Lung (tissue), 12 donors: Measurements from ENCODE around the gene NKAIN2. TPM values are rescaled to one million over a fixed set of nuclear protein-coding genes. Genes with fewer than 3 reads are reported as not detected.
A peak's percentile ranks its signal among the peaks of the same experiment; 100 is the strongest.

Experiments used
- ATAC-seq: fragments of 200-7000 bp; cut with Tn5 transposase; one replicate; pipeline ENCODE4 v1.9.1; 2020; ENCODE audit warnings: moderate number of reproducible peaks; ENCODE audit not compliant: insufficient read depth, low FRiP score
- DNase-seq, 3 donors: peaks; one replicate each; pipeline ENCODE4 v3.0.0-alpha.2; 2013 to 2017
- H3K27ac ChIP-seq, 2 donors: one replicate each; pipeline ENCODE4 v1.5.1; 2013; ENCODE audit warnings: mild to moderate bottlenecking in 2 of 2, moderate library complexity in 2 of 2, control low read depth in 1 of 2, inconsistent platforms in 1 of 2, low read depth in 1 of 2, low read length in 1 of 2
- H3K27me3 ChIP-seq, 3 donors: one replicate each; pipeline ENCODE4 v1.5.1; 2013; ENCODE audit warnings: low read length in 2 of 3; ENCODE audit not compliant: control insufficient read depth in 3 of 3, insufficient read depth in 3 of 3
- H3K36me3 ChIP-seq, 4 donors: one replicate each; pipeline ENCODE4 v1.5.1; 2013; ENCODE audit warnings: low read length in 4 of 4, mild to moderate bottlenecking in 1 of 4, moderate library complexity in 1 of 4; ENCODE audit not compliant: control insufficient read depth in 4 of 4, insufficient read depth in 4 of 4
- H3K4me1 ChIP-seq, 5 donors: one replicate each; pipeline ENCODE4 v1.5.1; 2013; ENCODE audit warnings: low read length in 5 of 5, mild to moderate bottlenecking in 2 of 5, moderate library complexity in 1 of 5; ENCODE audit not compliant: control insufficient read depth in 5 of 5, insufficient read depth in 5 of 5
- H3K4me3 ChIP-seq: one replicate; pipeline ENCODE4 v1.5.1; 2013; ENCODE audit warnings: mild to moderate bottlenecking, control low read depth, moderate library complexity
- H3K9ac ChIP-seq, 2 donors: one replicate each; pipeline ENCODE4 v1.5.1; 2013; ENCODE audit warnings: low read length in 2 of 2, control low read depth in 1 of 2; ENCODE audit not compliant: insufficient read depth in 1 of 2
- H3K9me3 ChIP-seq, 4 donors: one replicate each; pipeline ENCODE4 v1.5.1; 2013; ENCODE audit warnings: low read length in 3 of 4, mild to moderate bottlenecking in 1 of 4, moderate library complexity in 1 of 4; ENCODE audit not compliant: control insufficient read depth in 4 of 4, insufficient read depth in 3 of 4
- WGBS, 2 donors: extraction: QIAGEN DNeasy Blood & Tissue Kit; methylation state at CpG; one replicate each; pipeline ENCODE4 v1.1.7; 2013; 5-methylcytosine and 5-hydroxymethylcytosine counted together
- polyA plus RNA-seq, 2 donors: library from polyadenylated mRNA; stranded (reverse); fragments of 200-250 nt; gene quantifications; one replicate each; pipeline ENCODE4 v1.2.1, GENCODE V29; 2013
- total RNA-seq, 2 donors: library from RNA; depleted of rRNA in 1 of 2; stranded (reverse); fragments of >200 nt in 1 of 2; gene quantifications; one replicate each; pipeline ENCODE4 v1.2.1, GENCODE V29; 2014 to 2021
- TF ChIP-seq, protein P1 (sequence below): IDR thresholded peaks from 2 replicates; pipeline ENCODE4 v1.5.1; 2012; ENCODE audit warnings: mild to moderate bottlenecking; ENCODE audit errors: control extremely low read depth, extremely low read depth
- donor health status: control.
- donor health status: control.
- donor health status: Bipolar disorder and iron deficiency.
- donor health status: healthy.
- donor health status: DM: yes; HTN: yes; CAD: no.

Gene NKAIN2
- total and polyA plus RNA-seq, 4 donors: 0.01 to 4.4 TPM; not detected in 2

DNA sequence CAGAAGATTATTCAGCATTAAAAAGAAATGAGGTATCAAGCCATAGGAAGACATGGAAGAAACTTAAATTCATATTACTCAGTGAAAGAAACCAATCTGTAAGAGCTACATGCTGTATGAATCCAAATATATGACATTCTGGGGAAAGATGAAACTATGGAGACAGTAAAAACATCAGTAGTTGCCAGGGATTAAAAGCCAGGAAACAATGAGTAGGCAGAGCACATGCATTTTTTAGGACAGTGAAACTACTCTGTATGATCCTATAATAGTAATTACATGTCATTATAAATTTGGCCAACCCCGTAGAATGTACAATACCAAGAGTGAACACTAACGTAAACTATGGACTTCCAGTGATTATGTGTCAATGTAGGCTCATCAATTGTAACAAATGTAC lies 1065.8 kb downstream of the NKAIN2 start:
- TF ChIP-seq, protein P1, sequence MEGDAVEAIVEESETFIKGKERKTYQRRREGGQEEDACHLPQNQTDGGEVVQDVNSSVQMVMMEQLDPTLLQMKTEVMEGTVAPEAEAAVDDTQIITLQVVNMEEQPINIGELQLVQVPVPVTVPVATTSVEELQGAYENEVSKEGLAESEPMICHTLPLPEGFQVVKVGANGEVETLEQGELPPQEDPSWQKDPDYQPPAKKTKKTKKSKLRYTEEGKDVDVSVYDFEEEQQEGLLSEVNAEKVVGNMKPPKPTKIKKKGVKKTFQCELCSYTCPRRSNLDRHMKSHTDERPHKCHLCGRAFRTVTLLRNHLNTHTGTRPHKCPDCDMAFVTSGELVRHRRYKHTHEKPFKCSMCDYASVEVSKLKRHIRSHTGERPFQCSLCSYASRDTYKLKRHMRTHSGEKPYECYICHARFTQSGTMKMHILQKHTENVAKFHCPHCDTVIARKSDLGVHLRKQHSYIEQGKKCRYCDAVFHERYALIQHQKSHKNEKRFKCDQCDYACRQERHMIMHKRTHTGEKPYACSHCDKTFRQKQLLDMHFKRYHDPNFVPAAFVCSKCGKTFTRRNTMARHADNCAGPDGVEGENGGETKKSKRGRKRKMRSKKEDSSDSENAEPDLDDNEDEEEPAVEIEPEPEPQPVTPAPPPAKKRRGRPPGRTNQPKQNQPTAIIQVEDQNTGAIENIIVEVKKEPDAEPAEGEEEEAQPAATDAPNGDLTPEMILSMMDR: no peak
- WGBS, 2 donors: 70 to 75% methylated on average over 2 of the region's 2 CpGs

DNA sequence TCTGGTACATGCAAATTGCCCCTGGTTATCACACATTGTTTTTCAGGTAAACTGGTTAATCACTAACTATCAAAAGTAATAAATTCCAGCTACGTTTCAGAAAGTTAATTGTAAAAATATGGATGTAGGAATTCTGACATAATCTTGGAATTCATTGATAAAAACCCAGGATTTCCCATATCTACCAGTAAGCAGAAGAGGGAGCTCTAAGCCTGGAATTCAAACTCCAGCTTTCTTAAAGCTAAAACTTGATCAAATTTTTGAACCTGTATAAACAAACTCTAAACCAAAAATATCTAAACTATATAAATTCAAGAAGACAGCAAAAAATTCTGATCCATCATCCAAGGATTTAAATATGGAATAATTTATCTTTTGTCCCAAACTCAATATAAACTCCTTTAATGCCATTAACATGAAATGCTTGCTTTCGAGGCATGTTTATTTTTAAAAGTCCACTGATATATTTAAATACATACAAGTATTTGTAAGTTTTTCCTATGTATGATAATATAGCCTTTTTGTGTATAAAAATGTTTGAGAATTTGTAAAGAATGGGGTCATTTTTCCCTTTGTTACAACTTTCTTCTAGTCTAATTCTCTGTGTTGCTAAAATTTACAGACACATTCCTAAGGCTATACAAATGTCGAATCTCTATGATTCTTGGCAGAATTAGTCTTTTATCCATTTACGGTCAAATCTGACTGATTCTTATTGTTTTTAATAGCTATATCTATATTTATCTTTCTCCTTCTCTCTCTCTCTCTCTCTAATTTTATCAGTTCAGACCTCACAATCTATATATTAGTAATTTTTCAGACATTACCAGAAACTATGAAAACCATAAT lies 1067.2 kb downstream of the NKAIN2 start:
- no peak for ATAC-seq
- DNase-seq: peak in 2 of 3 donors; percentile 47 to 69
- WGBS, 2 donors: 45 to 64% methylated on average over 4 of the region's 4 CpGs

More for the DNA sequence above, 1065.8 kb downstream of the NKAIN2 start:
- no peak overlapping the region for H3K4me3 ChIP-seq
- H3K4me1 ChIP-seq: peaks cover 0 to 7% (median 0%) of the 10 kb centered on the region in 5 donors
- no peaks in the 10 kb centered on the region for H3K27me3 ChIP-seq
- DNase-seq (peak in 2 of 3 donors; percentile 65), ATAC-seq (no peak)
- H3K9me3 ChIP-seq: no peaks in the 10 kb centered on the region
- H3K9ac ChIP-seq: no peak overlapping the region
- no peaks in the 10 kb centered on the region for H3K36me3 ChIP-seq
- no peak overlapping the region for H3K27ac ChIP-seq

DNA sequence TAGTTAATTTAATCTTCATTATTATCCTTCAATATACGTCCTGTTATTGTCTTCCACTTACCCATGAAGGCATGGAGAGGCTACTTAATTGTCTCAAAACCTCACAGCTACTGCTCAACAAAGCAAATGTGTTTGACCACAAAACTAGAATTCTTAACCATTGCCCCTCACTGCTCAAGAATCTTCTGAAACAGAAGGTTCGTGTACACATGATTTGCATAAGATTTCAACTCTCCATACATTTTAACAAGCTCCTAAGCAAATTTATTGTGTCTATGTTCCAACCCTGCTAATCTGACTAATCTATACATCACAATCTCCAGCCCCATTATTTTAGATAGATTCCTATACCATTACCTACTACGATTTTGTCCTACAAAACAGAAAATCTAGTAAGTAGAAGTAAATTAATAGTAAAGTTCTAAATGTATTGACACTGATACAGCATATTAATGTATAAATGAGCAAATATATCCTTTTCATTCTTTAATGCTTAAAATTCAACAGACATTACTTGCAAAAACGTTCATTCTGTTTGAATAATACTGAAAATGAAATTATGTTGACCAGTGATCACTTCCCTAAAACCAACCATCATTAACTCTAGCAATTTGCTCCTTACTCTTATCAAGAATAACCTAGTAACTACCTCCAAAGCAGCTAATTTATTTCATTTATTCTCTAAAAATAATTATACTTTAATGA lies 1068.8 kb downstream of the NKAIN2 start:
- ATAC-seq: no peak
- WGBS, 2 donors: 63 to 74% methylated on average over 4 of the region's 4 CpGs
- no peaks in the 10 kb centered on the region for H3K9me3 ChIP-seq
- H3K4me1 ChIP-seq: peaks cover 0 to 7% (median 0%) of the 10 kb centered on the region in 5 donors
- no peak overlapping the region for H3K27ac ChIP-seq
- no peaks in the 10 kb centered on the region for H3K36me3 ChIP-seq
- no peak overlapping the region for H3K4me3 ChIP-seq
- no peak for DNase-seq
- TF ChIP-seq, protein P1: no peak
- no peak overlapping the region for H3K9ac ChIP-seq
- no peaks in the 10 kb centered on the region for H3K27me3 ChIP-seq

More for the DNA sequence above, 1067.2 kb downstream of the NKAIN2 start:
- TF ChIP-seq, protein P1: peak; percentile 46
- H3K27ac ChIP-seq: no peak overlapping the region
- no peak overlapping the region for H3K4me3 ChIP-seq
- H3K4me1 ChIP-seq: peaks cover 0 to 7% (median 0%) of the 10 kb centered on the region in 5 donors
- H3K27me3 ChIP-seq: no peaks in the 10 kb centered on the region
- H3K36me3 ChIP-seq: no peaks in the 10 kb centered on the region
- H3K9ac ChIP-seq: no peak overlapping the region
- no peaks in the 10 kb centered on the region for H3K9me3 ChIP-seq
